ELF-1 (cell line): ENCODE data around the gene HOXA3.

Source experiments
- DNase-seq: peaks from one replicate; pipeline ENCODE4 v3.0.0-alpha.2; 2016; ENCODE audit warnings: low read depth, low spot score

HOXA3 gene

DNA sequence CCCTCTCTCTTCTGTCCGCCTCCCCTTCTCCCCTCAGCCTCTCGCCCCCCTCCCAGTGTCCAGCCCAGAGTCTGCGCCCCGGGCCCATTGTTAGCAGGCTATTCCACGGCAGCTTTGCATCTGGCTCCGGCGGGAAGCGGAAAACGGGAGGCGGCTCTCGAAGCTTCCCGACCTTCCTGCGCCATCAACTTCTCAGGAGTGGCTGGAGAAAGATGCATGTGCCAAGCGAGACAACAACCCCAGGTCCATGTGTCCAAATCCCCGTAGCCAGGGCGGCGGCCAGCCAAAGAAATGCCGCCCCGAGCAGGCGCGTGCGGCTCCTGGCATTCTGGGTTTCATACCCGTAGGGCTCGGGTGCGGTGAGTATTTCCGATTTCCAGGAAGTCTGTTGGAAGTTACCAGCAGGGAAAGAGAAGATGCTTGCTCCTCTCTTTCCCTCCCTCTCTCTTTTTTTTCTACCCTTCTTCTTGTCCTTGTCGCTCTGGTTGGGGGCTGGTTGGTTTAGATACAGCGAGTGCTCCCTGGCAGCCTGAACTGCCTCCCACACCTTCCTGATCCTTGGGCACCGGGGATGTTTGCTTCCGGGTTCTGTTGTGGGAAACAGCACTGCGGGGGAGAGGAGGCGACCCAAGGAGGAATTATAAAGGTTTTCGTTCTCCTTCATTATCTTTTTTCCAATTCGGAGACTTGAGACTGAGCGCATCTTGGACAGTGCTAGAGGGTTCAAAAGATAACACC lies 48.7 kb downstream of the HOXA3 start:
- DNase-seq = peak; percentile 68

- peak; percentile 63 for DNase-seq
Measured at GRCh38 chr7:27102581-27103442, 49.6 kb downstream of the HOXA3 start, which contains the start of gene HOXA2. TSS of gene HOXA2 (minus strand) at chr7:27102683. CDS start at chr7:27102500, 183 bp downstream.

DNA sequence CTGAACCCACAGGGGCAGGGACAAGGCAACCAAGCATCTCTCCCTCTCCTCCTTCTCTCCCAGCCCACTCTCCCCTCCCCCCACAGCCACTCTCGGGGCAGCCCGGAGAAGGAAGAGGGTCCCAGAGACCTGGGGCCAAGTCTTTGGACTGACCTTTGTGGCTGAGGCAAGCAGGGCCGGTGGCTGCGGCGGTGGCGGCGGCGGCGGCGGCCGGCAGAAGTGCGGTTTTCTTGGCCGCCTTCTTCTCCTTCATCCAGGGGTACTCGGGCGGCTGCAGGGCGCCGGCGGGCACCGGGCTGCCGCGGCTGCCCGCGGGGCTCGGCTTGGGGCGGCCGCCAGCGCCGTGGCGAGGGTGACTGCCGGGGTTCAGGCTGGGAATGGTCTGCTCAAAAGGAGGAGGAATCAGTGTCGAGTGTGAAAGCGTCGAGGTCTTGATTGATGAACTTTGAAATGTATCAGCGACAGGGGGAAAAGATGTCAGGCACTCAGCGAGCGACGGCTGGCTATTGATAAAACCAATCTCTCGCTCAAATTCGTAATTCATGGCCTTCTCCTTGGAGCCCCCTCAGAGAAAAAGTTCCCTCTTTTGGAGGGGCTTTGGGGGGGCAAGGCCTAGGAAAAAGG lies 50.3 kb downstream of the HOXA3 start:
- DNase-seq = peak; percentile 64

GRCh38 chr7:27101171-27101956 lies 51.0 kb downstream of the HOXA3 start:
- no peak for DNase-seq

DNA sequence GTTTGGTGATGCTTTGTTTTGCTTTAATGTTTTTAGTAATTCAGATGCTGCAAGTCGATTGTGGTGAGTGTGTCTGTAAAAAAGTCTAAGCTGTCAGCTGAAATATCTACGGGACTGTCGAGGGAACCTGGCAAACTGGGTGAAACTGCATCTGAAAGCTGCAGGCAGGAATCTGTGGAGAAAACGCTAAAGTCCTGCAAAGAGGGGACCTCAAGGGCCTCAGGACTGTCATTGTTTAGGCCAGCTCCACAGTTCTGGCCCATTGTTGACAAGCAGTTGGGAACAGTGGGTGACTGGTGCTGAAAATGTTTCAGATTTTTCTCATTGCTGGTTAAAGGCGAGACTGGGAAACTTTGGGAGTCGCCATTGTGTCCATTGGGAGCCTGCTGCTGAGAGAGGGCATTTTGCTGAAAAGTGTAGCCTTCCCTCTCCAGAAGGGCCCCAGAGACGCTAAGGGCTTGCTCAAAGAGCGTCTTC lies 51.7 kb downstream of the HOXA3 start:
- DNase-seq = peak; percentile 72

- no peak for DNase-seq
Measured at GRCh38 chr7:27099453-27100370, 52.7 kb downstream of the HOXA3 start.

DNA sequence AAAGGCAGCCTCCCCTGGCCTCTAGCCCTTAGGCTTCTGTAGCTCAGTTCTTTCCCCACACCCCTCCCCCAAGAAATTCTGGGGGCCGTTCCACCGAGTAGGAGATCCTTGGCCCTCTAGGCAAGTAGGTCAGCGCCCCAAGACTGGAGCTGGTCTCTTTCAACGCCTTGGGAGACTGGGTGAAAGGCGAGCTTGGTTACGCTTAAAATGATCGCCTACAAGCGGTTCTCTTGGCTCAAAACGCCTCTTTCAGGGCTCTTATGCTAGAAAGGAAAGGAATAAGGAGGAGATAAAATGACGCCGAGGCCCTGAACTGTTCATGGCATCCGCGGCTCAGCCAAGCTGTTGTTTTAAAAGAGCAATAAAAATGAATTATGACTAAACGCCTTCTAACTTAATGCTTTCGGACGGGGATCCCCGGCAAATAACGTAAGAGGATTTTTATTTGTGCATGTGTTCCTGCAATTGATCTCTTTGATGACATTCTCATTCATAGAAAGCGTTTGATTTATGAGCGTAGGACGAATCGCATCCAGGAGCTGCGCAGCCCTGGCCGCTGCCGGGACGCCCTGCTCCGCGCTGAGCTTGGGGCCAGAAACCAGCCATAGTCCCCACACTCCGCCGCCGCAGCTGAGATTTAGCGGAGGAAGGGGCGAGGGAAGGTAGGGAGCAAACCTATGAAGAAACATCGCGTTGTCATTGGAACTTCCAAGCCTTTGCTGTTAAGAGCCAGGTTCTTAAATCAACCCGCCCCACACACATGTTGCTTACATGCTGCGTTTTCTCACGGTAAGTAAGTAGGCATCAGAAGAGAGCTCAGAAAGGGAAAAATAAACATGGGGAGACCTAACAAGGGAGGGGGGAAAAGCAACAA lies 53.6 kb downstream of the HOXA3 start:
- DNase-seq = peak; percentile 61

- DNase-seq = peak; percentile 69
Measured at GRCh38 chr7:27097686-27098577, 54.5 kb downstream of the HOXA3 start.

GRCh38 chr7:27096768-27097514 lies 55.4 kb downstream of the HOXA3 start:
- DNase-seq = peak; percentile 69

DNA sequence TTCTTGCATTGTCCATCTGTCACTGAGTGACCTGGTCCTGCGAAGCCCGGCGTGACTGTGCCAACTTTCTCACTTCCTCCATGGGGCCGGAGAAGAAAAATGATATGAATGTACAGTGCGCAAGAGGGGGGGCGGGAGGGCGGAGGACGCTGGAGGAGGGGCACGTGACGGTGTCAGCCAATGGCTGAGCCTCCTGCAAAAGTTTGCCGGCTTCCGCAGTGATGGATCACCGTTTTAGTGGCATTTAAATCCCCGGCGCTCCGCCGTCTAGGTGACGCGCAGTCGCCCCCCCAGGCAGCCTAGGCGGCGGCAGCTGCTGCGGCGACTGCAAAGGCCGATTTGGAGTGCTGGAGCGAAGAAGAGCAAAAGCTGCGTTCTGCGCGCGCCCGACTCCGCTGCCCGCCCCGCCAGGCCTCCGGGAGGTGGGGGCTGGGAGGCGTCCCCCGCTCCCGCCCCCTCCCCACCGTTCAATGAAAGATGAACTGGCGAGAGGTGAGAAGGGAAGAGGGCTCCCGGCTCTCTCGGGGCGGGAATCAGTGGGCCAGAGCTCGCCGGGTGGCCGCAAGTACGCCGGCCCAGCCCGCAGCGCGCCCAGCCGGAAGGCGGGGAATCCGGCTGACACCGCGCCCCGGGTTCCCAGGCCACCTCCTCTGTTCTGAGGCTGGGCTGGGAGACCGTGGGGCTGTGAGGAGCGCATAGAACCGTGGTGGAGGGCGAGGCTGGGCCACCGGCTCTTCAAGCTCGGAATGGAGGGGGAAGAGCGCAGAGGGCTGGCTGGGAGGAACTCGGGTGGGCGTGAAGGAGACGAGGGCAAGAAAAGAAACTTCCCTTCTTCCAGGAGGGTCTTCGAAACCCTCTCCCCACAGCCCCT lies 56.3 kb downstream of the HOXA3 start, which contains the start of gene HOXA1:
Gene HOXA1, minus strand, starts transcription at position 104 of the 871 bp plus-strand sequence. Its CDS starts 88 bp downstream, at position 16.
- DNase-seq = peak; percentile 96

GRCh38 chr7:27095050-27095896 lies 57.1 kb downstream of the HOXA3 start:
- DNase-seq = peak; percentile 48

DNA sequence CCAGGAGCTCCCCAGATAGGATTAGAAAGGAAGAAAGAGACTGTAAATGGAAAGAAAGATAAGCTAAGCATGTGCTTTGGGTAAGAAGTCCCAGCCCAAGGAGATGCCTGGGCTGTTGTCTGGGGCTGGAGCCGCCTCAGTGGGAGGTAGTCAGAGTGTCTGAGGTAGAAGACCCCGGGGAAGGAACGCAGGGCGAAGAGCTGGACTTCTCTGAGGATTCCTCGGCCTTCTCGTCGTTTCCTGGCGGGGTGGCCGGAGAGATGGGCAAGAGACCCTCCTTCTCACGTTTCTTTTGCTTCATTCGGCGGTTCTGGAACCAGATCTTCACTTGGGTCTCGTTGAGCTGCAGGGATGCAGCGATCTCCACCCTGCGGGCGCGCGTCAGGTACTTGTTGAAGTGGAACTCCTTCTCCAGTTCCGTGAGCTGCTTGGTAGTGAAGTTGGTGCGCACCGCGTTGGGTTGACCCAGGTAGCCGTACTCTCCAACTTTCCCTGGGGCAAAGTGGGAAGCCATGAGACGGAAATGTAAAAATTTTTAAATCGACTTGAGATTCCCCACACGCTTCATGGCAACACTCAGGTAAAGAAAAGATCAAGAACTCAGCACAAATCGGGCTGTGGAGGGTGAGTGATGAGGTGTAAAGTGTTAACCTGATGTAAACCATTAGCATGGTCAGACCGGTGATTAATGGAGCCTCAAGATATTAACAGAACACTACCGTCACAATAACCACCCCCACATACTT lies 57.9 kb downstream of the HOXA3 start:
- peak; percentile 64 for DNase-seq

DNA sequence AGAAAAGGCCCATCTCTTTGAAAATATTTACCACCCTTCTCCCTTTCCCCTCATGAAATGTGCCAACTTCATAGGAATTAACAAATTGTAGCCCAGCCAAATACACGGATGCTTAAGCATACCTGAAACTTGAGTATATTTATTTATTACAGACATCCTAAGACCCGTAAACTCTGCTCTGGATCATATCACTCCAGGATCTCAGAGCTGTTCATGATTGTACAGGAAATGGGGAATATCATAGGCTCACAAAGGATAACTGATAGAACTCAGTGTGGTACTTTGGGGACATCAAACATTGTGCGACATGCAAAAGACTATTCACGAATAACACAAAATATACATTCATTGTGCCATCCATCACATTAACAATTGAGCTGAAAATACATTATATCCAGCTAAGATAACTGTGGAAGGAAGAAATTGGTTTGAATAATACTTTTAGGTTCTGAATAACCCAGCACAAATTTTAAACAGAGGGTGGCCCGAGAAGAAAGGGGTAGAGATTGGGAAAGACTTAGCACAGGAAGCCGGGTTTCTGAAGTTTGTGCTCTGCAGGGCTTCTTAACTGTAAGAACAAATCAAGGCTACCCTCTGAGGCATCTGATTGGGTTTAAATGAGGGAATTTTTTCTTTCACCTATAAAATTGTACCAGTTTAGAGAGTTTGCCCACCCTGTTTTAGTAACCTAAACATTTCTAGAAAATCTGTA lies 59.0 kb downstream of the HOXA3 start:
- DNase-seq = no peak

DNA sequence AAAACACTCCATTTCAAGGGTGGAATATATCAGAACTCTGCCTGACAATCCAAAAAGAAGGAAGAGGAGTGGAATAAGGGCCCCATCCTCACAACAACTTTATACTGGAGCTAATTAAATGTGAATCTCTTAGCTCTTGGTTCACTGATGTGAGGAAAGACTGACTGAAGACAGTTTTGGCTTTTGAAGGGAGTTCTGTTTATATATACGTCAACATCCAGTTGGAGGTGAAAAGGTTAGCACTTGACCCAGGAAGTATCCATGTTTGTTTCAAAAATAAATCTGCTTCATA lies 59.6 kb downstream of the HOXA3 start:
- DNase-seq = no peak
